ENCODE results near the gene YY1AP1.
"Not testable (repeated sequence)": the region's sequence is repeated elsewhere in the genome, so short reads cannot be mapped to it uniquely, and the experiment has no call there.

GRCh38 chr1:155626428-155626827 is 62.1 kb downstream of the YY1AP1 start:
- not testable (repeated sequence) for TF ChIP-seq CTCF (IDR thresholded peaks at IDR 0.05 in 8 of 11, conservative IDR thresholded peaks at IDR 0.05 in 3 of 11); POLR2AphosphoS5 (IDR thresholded peaks at IDR 0.05)

All from spleen (tissue), 7 donors.